ENCODE measurements around the gene EEPD1.
A peak's percentile ranks its signal among the peaks of the same experiment; 100 is the strongest.

- peak; percentile 77 to 99 (median 98) for TF ChIP-seq CTCF (IDR thresholded peaks at IDR 0.05)
- TF ChIP-seq POLR2A (IDR thresholded peaks at IDR 0.05) = peak in 1 of 2 donors; percentile 44
These were observed 138.6 kb downstream of the EEPD1 start for GRCh38 chr7:36291387-36292316.

All from Peyer's patch (tissue), 4 donors.